Motor neuron (in vitro differentiated cells): Measurements from ENCODE around the gene PGA5. TPM values are rescaled to one million over a fixed set of nuclear protein-coding genes. Genes with fewer than 3 reads are reported as not detected.

Source experiments
- ATAC-seq, 8 experiments: fragments of 200-7000 bp; cut with Tn5 transposase; replicated peaks in 6 of 8; 2 replicates each; pipeline ENCODE4 v1.8.0; 2021; ENCODE audit warnings: mild to moderate bottlenecking in 8 of 8, moderate library complexity in 8 of 8
- H3K27ac ChIP-seq, 2 donors: fragments of 250-450 bp; sonication (Bioruptor Pico); 2 replicates each; pipeline ENCODE4 v1.9.0; 2021; ENCODE audit warnings: antibody characterized with exemption in 2 of 2, mild to moderate bottlenecking in 2 of 2, moderate library complexity in 1 of 2
- H3K4me1 ChIP-seq, 2 donors: fragments of 250-450 bp; sonication (Bioruptor Pico); replicated peaks in 1 of 2; 2 replicates each; pipeline ENCODE4 v1.6.1; 2021; ENCODE audit warnings: antibody characterized with exemption in 2 of 2, mild to moderate bottlenecking in 2 of 2, moderate library complexity in 1 of 2
- H3K4me3 ChIP-seq, 5 donors: fragments of 250-450 bp; sonication (Bioruptor Pico); 2 replicates each; pipeline ENCODE4 v1.9.0; 2021; ENCODE audit warnings: antibody characterized with exemption in 5 of 5, mild to moderate bottlenecking in 5 of 5, moderate library complexity in 4 of 5
- WGBS, 10 experiments: fragments of 450-650 bp; shearing (Covaris generic); methylation state at CpG; one replicate each; pipeline ENCODE4 v1.0.0; 2022; 5-methylcytosine and 5-hydroxymethylcytosine counted together
- in situ Hi-C, 9 experiments: fragments of 400-800 bp; cut with MboI; loops; one replicate each; pipeline ENCODE4 v1.15.0; 2021; ENCODE audit warnings: low sequenced_read_pairs in 9 of 9, low pct_unique_long_range_greater_than_20kb in 2 of 9; ENCODE audit not compliant: unreplicated experiment in 9 of 9
- total RNA-seq, 8 experiments: library from RNA; unstranded; fragments of 300-600 nt; gene quantifications; 2 replicates each; pipeline versions ENCODE4 v1.2.3 to v1.2.4, GENCODE V29; 2022

PGA5 gene
- total RNA-seq, 8 experiments from 2014 or later = 0.22 to 1.1 (median 0.93) TPM; not detected in 4

GRCh38 chr11:61277186-61278000, 36.4 kb downstream of the PGA5 start:
- WGBS, 10 experiments = 50 to 80% (median 66%) methylated on average over 2 to 9 of the region's 14 CpGs; no CpG with 5 or more reads in 4 of the 10 experiments
- peaks cover 0 to 9% of the 10 kb centered on the region in 2 donors for H3K4me1 ChIP-seq
- in situ Hi-C loops = no loop called here
- no peak overlapping the region for H3K4me3 ChIP-seq
- no peak for ATAC-seq
- no peak overlapping the region for H3K27ac ChIP-seq

- WGBS, 10 experiments = 36 to 73% (median 62%) methylated on average over 2 to 9 of the region's 10 CpGs
- ATAC-seq = no peak
Measured at GRCh38 chr11:61278001-61278470, 37.1 kb downstream of the PGA5 start.

GRCh38 chr11:61279934-61280659, 39.1 kb downstream of the PGA5 start:
- Histone ChIP-seq H3K4me1 (peaks cover 0 to 9% of the 10 kb centered on the region in 2 donors), H3K4me3 (no peak overlapping the region), H3K27ac (no peak overlapping the region)
- 60 to 94% (median 77%) methylated on average over 2 to 10 of the region's 12 CpGs; no CpG with 5 or more reads in 1 of the 10 experiments for WGBS, 10 experiments
- peak in 1 of 8 experiments; percentile 52 for ATAC-seq
- in situ Hi-C loops = no loop called here

More at GRCh38 chr11:61278001-61278470, 37.1 kb downstream of the PGA5 start:
- H3K27ac ChIP-seq = no peak overlapping the region
- in situ Hi-C loops = no loop called here
- no peak overlapping the region for H3K4me3 ChIP-seq
- H3K4me1 ChIP-seq = peaks cover 0 to 9% of the 10 kb centered on the region in 2 donors

GRCh38 chr11:61280883-61281580, 40.1 kb downstream of the PGA5 start:
- H3K4me3 ChIP-seq = no peak overlapping the region
- H3K4me1 ChIP-seq = peaks cover 0 to 9% of the 10 kb centered on the region in 2 donors
- ATAC-seq = peak in 2 of 8 experiments; percentile 3 to 11
- 47 to 100% (median 77%) methylated on average over 1 to 7 of the region's 20 CpGs; no CpG with 5 or more reads in 1 of the 10 experiments for WGBS, 10 experiments
- in situ Hi-C loops = no loop called here
- no peak overlapping the region for H3K27ac ChIP-seq

- in situ Hi-C loops = no loop called here
- no peak overlapping the region for H3K27ac ChIP-seq
- peak overlapping the region in 4 of 5 donors; percentile 11 to 15 (median 13) for H3K4me3 ChIP-seq
Measured at GRCh38 chr11:61281581-61282250, 40.7 kb downstream of the PGA5 start.

GRCh38 chr11:61283613-61284012, 42.6 kb downstream of the PGA5 start:
- in situ Hi-C loops = no loop called here
- WGBS, 10 experiments = 0 to 100% (median 90%) methylated on average over 1 to 4 of the region's 4 CpGs; no CpG with 5 or more reads in 3 of the 10 experiments

More at GRCh38 chr11:61281581-61282250, 40.7 kb downstream of the PGA5 start:
- ATAC-seq = peak; percentile 58 to 92 (median 84)
- peaks cover 0 to 9% of the 10 kb centered on the region in 2 donors for H3K4me1 ChIP-seq
- WGBS, 10 experiments = 30 to 100% (median 63%) methylated on average over 1 to 9 of the region's 35 CpGs; no CpG with 5 or more reads in 1 of the 10 experiments

GRCh38 chr11:61287338-61287977, 46.5 kb downstream of the PGA5 start:
- in situ Hi-C loops = no loop called here
- H3K4me3 ChIP-seq = no peak overlapping the region
- 60 to 100% (median 100%) methylated on average over 1 to 6 of the region's 14 CpGs; no CpG with 5 or more reads in 2 of the 10 experiments for WGBS, 10 experiments
- H3K4me1 ChIP-seq = no peaks in the 10 kb centered on the region
- no peak for ATAC-seq
- H3K27ac ChIP-seq = no peak overlapping the region

More at GRCh38 chr11:61283613-61284012, 42.6 kb downstream of the PGA5 start:
- Histone ChIP-seq H3K27ac (no peak overlapping the region), H3K4me3 (no peak overlapping the region), H3K4me1 (peaks cover 0 to 9% of the 10 kb centered on the region in 2 donors)
- ATAC-seq = no peak

- ATAC-seq = no peak
- no peak overlapping the region for H3K27ac ChIP-seq
- peaks cover 2 to 13% of the 10 kb centered on the region in 2 donors for H3K4me1 ChIP-seq
- in situ Hi-C loops = no loop called here
- no peak overlapping the region for H3K4me3 ChIP-seq
- WGBS, 10 experiments = 80 to 100% (median 100%) methylated on average over 1 to 5 of the region's 12 CpGs; no CpG with 5 or more reads in 4 of the 10 experiments
Measured at GRCh38 chr11:61290905-61291690, 50.1 kb downstream of the PGA5 start.

- in situ Hi-C loops = no loop called here
- no peak for ATAC-seq
- 90 to 100% (median 100%) methylated on average over 1 to 2 of the region's 2 CpGs; no CpG with 5 or more reads in 2 of the 10 experiments for WGBS, 10 experiments
- H3K27ac ChIP-seq = no peak overlapping the region
- H3K4me3 ChIP-seq = no peak overlapping the region
- peaks cover 2 to 16% of the 10 kb centered on the region in 2 donors for H3K4me1 ChIP-seq
Measured at GRCh38 chr11:61292356-61292755, 51.4 kb downstream of the PGA5 start.

GRCh38 chr11:61293867-61294716, 53.1 kb downstream of the PGA5 start:
- in situ Hi-C loops = no loop called here
- Histone ChIP-seq H3K4me3 (peak overlapping the region; percentile 48 to 56 (median 52)), H3K27ac (peak overlapping the region; percentile 66 to 75), H3K4me1 (peaks cover 2 to 26% of the 10 kb centered on the region in 2 donors)
- ATAC-seq = peak; percentile 45 to 79 (median 75)
- 0 to 8% (median 1%) methylated on average over 1 to 11 of the region's 60 CpGs; no CpG with 5 or more reads in 4 of the 10 experiments for WGBS, 10 experiments
